HG03571 (cell line): Measurements from ENCODE around the gene WEE1.
"Not testable (repeated sequence)": the region's sequence is repeated elsewhere in the genome, so short reads cannot be mapped to it uniquely, and the experiment has no call there.

Experiments
- ATAC-seq: cut with Tn5 transposase; IDR thresholded peaks from one replicate; pipeline ENCODE4 v1.9.1; 2021; ENCODE audit not compliant: unreplicated experiment

Gene WEE1

DNA sequence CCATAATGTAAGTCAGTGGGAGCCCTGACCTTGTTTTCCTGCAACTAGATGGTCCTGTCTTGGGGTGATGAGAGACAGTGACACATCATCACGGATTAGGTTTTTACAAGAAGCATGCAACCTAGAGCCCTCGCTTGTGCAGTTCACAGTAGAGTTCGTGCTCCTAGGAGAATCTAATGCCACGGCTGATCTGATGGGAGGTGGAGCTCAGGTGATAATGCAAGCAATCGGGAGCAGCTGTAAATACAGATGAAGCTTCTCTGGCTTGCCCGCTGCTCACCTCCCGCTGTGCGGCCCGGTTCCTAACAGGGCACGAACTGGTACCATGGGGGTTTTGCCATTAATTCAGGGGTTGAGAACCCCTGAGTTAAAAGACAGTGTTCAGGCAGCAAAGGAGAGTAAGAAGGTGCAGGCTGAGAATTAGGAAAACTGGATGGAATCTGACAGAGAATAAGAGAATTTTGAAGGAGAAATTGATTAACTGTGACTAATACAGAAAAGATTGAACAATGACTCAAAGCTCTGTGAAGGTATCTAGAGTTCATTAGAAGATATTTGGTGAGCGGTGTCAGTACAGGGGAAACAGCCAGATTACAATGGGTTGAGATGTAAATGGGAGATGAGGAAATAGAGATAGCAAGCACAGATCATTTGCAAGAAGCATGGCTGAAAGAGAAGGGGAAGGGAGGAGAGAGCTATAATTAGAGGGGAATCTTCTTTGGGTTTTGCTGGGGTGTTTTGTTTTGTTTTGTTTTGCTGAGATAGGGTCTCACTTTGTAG lies 21.0 kb downstream of the WEE1 start:
- ATAC-seq: no peak

DNA sequence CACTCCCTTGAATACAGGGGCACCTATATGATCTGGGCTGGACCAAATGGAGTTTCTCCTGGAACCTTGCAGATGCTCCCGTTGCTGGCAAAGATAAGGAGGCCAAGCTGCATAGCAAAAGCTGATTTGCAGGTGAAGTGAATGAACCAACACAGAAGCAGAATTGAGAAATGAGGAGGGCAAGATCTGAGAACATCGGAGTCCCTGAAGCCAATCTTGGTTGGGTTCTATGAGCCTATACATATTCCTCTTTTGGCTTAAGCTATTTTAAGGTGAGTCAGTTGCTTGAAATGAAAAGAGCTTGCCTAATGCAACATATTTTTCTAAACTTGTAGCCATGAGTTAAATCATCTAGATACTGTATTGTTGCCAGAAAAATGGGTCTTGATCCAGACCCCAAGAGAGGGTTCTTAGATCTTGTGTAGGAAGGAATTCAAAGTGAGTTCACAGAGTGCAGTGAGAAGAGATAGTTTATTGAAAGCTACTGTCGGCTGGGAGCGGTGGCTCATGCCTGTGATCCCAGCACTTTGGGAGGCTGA lies 23.5 kb downstream of the WEE1 start:
- ATAC-seq: no peak

DNA sequence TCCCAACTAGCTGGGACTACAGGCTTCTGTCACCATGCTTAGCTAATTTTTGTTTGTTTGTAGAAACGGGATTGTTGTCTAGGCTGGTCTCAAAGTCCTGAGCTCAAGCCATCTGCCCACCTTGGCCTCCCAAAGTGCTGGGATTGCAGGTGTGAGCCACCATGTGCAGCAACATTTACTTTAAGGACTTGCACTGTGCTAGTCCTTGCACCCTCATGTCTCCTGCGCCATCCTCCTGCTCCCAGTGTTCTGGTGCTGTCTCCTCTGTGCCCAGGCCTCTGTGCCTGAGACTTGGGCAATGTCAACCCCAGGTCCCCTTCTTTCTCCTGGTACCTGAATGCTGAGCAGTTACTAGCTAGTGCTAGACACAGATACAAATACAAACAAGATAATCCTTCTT lies 26.7 kb downstream of the WEE1 start:
- ATAC-seq: no peak

DNA sequence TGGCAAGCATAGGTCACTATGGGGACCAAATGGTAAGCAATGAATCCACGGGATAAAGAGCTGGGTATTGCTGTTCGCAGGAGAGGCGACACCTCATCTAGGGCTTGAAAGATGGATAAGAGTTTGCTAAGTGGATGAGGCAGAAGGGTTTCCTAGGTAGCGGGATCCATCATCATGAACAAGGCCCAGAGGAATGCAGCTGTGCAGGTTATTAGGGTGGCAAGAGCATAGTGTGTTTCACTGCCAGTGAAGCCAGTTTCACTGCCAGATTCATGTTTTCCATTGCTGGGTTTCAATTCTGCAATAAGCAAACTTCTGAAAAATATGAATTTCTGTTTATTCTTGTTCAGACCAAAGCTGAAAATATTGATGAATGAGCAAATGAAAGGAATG lies 27.2 kb downstream of the WEE1 start:
- ATAC-seq: no peak

DNA sequence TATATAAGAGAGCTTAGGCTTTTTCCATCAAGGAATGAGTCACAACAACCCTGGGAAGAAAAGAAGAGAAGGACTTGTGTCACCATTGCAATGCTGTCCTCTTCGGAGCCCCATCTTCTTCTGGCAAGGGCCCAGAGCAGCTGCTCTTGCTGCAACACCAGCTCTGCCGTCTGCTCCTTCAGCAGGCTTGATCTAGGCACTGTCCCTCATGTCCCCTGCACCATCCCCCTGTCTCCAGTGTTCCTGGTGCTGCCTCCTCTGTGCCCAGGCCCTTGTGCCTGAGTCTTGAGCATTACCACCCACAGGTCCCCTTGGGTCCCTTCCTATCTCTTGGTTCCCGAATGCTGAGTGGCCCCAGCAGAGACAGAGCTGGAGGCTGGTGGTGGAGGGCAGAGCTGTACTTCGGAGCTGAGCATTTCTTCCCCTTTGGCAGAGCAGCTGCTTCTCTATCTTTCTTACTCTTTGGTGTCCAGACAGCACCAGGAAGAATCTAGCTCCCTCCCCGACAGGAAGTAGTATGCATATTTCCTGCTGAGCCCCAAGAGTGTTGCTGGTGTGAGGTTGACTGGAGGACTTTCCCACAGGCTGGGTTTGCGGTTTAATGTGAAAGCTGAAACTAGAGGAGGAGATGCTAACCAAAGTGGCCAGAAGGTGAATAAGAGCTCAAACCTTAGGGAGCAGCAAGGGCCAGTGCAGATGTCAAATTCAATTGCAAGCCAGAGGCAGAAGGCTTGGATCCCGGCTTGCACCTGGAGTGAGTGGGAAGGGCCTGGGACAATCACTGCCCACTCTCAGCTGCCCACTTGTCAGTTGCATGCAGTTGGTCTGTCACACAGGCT lies 27.8 kb downstream of the WEE1 start:
- ATAC-seq: peak; percentile 82

DNA sequence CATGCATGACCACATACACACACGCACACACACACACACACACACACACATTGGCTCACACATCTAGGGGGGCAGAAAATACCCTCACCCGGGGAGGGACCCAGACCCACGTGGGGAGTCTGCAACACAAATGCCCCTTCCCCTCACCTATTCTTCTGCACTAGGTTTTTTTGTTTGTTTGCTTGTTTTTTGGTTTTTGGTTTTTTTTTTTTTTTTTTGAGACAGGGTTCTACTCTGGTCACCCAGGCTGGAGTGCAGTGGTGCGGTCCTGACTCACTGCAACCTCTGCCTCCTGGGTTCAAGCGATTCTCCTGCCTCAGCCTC lies 28.4 kb downstream of the WEE1 start:
- ATAC-seq: no peak

DNA sequence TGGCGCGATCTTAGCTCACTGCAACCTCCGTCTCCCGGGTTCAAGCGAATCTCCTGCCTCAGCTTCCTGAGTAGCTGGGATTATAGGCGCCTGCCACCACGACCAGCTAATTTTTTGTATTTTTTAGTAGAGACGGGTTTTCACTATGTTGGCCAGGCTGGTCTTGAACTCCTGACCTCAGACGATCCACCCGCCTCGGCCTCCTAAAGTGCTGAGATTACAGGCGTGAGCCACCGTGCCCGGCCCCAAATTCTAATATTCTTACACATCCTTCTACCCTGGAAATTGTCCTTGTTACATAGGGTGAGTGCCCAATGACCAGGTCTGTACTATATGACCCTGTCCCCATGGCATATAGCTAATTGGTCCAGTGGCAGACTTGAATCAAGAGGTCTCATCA lies 29.7 kb downstream of the WEE1 start:
- not testable (repeated sequence) for ATAC-seq

DNA sequence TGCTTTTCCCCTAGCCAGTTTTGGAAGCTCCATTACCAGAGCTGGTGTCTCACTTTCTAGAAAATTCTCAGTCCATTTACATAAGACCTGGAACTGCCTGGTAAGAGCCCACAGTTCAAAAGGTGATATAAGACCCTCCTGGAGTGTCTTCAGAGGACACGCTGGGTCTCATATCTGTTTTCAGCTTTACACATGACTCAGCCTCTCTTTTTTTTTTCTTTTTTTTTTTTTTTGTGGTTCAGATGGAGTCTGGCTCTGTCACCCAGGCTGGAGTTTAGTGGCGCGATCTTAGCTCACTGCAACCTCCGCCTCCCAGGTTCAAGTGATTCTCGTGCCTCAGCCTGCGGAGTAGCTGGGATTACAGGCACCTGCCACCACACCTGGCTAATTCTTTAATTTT lies 30.7 kb downstream of the WEE1 start:
- no peak for ATAC-seq

DNA sequence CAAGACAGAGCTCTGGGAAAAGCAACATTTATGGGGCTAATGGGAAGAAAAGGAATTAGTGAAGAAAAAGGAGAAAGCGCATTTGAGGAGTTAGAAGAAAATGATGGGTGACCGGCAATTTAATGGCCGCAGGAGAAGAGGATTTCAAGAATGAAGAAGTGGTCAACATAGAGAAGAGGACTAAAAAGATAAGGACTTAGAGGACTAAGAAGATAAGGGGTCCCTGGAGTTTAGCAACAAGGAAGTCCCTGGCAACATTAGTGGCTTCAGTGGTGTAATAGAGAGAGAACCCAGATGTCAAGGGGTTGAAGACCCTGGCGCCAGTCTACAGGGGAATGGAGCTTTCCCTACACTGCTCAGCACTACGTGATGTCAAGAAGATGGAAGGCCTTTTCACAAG lies 32.3 kb downstream of the WEE1 start:
- no peak for ATAC-seq

DNA sequence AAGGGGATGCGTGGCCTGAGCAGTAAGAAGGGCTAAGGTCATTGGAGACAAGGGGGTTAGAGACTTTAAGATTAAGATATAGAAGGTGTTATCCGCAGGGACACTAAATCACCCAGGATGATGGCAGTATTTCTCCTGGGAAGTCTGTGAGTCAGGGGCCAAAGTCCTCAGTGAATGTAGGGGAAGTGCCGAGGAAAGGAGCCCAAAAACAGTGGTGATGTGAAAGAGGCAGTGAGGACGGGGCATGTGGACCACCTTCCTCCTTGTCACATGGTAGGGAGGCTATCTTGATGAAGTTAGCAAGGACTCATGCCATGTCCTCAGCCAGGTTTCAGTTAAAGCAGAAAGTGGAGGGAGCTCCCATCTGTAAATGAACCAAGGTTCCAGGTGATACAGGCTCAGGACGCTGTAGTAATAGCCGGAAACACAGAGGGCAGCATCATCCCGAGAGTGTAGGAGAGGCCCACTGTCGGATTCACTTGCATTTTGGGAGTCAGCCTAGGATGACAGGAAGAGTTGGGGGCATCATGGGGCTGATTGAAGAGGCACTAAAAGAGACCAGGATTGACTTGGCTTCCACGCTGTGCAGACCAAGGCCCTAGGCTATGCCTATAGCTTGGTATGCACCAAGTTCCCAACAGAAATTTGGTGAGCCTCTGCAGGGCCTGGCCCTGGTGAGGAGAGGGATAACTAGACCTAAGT lies 33.5 kb downstream of the WEE1 start:
- ATAC-seq: no peak

DNA sequence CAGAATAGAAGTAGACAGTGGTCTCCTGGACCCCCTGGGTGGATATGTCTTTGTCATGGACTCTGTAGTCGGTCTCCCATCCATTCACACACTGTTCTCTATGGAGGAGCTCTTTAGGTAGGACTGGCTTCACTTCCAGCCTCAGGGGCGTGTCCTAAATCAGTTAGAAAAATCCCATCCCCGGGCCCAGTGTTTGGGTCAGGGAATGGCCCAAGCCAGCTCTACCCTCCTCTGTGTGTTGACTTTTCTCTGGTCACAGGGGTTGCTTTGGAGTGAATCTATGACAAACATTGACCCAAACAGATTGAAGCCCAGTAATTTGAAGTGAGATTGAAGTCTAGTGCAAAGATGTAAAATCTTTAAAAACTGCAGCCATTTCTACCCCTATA lies 34.0 kb downstream of the WEE1 start:
- no peak for ATAC-seq

DNA sequence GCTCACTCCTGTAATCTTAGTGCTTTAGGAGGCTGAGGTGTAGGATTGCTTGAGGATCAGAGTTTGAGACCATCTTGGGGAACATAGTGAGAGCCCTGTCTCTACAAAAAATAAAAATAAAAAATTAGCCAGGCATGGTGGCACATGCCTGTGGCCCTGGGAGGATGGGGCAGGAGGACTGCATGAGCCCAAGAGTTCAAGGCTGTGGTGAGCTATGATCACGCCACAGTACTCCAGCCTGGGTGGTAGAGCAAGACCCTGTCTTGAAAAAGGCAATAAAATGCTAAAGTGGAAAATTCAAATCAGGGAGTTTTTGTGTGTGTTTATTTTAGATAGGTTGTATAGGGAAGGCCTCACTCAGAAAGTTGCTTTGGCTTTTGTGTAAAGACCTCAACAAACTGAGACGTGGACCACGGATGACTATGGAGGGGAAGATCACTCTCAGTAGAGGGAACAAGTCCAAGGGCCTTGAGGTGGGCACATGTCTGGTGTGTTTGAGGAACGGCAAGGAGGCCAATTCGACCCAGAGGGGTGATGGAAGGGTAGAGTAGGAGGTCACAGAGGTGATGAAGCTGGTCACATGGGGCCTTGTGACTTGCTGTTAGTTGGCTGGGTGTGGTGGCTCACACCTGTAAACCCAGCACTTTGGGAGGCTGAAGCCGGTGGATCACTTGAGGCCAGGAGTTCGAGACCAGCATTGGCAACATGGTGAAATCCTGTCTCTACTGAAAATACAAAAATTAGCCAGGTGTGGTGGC lies 35.7 kb downstream of the WEE1 start:
- ATAC-seq: no peak

DNA sequence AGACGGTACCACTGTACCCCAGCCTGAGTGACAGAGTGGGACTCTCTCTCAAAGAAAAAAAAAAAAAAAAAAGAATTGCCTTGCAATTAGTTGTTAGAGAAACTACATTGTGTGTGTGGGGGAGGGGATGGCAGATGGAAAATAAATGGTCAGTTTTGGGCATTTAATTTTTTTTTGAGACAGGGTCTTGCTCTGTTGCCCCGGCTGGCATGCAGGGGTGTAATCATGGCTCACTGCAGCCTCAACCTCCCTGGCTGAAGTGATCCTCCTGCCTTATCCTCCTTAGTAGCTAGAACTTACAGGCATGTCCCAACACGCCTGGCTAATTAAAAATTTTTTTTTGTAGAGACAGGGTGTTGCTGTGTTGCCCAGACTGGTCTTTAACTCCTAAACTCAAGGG lies 36.4 kb downstream of the WEE1 start:
- no peak for ATAC-seq

DNA sequence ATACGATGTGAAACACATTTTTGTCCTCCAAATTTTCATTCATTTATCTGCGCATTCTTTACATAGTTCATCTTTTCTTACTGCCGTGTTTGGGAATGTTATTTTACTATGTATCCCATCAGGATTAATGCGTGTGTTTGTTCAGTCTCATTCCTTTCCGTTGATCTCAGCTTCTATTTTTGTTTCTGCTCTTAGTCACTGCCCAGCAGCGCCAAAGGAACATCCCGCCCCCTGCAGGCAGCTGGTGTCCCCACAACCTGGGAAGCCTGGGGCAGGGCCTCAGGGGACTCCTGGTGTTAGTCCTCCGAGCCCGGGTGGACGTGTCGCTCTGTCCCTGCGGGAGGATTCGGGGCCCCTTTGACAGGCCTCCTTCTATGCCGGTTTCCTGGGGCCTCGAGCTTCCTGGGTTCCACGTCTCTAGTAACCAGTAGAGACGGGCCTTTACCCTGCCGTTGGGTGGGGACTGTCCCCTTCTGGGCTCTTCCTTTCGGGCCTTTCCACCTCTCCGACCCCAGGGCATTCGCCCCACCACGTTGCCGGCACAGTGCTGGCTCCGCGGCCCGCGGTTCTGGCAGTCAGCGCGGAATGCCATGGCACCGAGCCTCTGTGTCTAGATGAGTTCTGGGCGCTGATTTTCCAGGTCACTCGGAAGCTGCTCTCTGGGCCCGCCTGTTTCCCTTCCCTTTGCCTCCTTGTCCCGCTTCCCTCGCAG lies 39.8 kb downstream of the WEE1 start:
- ATAC-seq: peak; percentile 41

DNA sequence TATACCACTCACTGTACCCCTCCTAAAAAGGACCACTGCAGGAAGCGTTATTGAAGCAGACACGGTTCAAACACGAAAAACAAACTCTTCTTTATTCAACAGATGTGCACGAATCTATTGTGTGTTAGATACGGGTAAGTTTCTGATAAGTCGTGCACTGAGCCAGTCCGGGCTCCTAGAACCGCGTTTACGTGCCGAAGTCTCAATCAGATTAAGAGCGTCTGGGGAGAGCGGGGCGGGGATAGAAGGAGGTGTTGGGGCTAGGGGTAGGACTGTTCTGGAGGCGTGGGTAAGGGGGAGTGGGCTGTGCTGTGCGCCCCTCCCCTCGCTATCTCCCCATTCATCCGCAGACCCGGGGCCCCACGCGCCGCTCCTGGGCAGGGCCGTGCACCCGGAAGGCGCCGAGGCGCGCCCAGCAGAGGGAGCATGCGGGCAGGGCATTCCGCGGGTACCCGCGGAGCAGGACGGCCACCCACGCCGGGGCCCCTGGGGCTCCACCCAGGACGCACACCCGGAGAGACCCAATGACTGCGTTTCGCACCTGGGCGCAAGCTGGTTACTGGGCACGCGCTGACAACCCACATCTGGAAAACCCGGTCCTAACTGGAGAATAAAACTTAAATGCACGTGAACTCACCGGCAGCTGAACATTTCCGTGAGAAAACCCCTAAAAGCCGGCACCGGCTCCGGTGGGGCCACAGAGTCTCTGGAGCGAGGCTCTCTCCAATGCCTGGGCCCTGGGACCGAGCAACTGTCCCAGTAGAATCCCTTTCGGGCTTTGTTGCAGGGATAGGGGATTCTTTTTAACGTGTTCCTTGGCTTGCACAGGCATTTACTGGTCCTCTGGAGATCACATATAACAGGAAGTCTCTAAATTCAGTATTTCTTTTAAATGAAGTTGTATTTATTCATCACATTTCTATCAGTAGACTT lies 40.6 kb downstream of the WEE1 start:
- peak; percentile 63 for ATAC-seq

DNA sequence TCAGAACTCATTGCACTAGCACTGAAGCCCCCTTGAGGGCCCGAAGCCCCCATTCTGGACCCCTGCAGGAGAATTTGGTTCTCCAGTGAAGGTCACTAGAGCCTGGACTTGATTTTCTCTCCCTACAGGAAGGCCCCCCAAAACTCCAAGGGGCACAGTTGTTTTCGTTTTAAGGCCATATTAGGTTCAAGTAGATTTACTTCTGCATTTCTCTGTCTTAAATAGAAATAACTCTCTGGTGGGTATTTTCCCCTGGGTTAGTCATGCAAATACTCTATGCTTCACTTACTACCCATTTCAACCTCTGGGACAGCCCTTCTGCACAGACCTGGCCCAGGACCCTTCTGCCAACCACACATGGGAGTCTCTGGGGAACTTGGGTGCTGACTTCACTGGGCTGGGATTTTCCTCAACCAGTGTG lies 41.6 kb downstream of the WEE1 start:
- peak; percentile 50 for ATAC-seq

DNA sequence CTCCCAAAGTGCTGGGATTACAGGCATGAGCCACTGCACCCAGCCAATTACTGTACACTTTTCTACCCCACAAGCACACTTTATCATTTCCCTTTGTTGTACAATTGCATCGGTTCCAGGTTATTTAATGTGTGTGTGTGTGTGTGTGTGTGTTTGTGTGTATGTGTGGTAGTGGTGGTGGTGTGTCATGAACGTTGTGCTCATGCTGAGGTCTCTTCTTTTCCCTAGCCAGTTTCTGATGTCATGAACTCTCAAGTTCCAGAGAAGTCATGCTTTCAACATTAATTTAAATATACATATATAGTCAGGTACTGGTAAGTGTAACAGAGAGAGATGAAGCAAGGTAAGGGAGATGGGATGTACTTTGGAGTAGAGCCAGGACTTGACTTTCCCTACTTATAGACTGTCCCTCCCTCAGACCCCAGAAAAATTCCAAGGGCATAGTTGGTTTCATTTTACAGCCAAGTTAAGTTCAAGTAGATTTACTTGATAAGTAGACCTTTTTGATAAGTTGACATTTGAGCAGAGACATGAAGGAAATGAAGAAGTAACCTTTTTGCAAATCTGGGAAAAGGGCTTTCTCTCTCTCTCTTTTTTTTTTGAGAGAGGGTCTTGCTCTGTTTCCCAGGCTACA lies 42.7 kb downstream of the WEE1 start:
- ATAC-seq: no peak

DNA sequence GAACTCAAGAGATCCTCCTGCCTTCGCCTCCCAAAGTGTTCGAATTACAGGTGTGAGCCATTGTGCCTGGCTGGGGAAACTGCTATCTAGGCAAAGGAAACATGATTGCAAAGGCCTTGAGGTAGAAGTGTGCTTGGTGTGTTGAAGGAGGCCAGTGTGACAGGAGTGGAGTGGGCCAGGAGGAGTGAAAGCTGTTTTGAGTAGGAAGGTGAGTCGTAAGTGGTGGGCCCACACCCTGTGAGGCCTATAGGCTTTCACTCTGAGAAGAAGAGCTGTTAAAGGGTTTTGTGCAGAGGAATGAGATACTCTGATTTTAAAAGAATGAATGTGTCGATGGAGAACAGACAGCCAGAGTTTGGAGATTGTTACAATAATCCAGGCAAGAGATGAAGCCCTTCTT lies 43.4 kb downstream of the WEE1 start:
- ATAC-seq: no peak

DNA sequence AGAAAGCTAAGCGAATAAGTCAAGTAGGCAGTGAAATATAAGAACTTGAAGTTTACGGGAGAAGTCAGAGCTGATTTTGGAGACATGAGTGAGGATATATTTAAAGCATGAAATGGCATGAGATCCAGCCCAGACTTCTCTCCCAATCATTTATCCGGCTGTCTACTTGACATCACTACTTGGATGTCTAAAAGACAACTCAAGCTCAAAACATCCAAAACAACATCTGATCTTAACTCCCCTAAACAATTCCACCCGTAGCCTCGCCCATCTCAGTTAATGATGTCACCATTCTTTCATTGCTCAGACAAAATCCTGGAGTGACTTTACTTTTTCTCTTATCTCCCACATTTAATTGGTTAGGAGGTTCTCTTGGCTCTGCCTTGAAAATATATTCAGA lies 44.5 kb downstream of the WEE1 start:
- no peak for ATAC-seq
